Right lobe of liver (tissue), 6 donors: ENCODE results near the gene ADAM11. TPM values are rescaled to one million over a fixed set of nuclear protein-coding genes. Genes with fewer than 3 reads are reported as not detected.
"Not testable (repeated sequence)": the region's sequence is repeated elsewhere in the genome, so short reads cannot be mapped to it uniquely, and the experiment has no call there.

Source experiments
- ATAC-seq, 4 donors: fragments of 200-7000 bp; cut with Tn5 transposase; one replicate each; pipeline ENCODE4 v1.9.1; 2020; ENCODE audit warnings: mild to moderate bottlenecking in 4 of 4, moderate library complexity in 4 of 4
- DNase-seq, 3 donors: peaks; one replicate each; pipeline ENCODE4 v3.0.0-alpha.2; 2020
- H3K27ac ChIP-seq, 3 donors: fragments of 200-600 bp; one replicate each; pipeline ENCODE4 v1.8.0; 2022
- H3K27me3 ChIP-seq, 2 donors: fragments of 200-600 bp; one replicate each; pipeline ENCODE4 v1.8.0; 2022
- H3K36me3 ChIP-seq, 4 donors: fragments of 200-600 bp; sonication (generic) in 1 of 4; one replicate each; pipeline versions ENCODE4 v1.5.1 to v1.8.0; 2017 to 2022; ENCODE audit warnings: control low read depth in 1 of 4
- H3K4me1 ChIP-seq, 4 donors: fragments of 200-600 bp; sonication (generic) in 1 of 4; one replicate each; pipeline versions ENCODE4 v1.5.1 to v1.8.0; 2017 to 2022; ENCODE audit warnings: control low read depth in 1 of 4
- H3K4me3 ChIP-seq, 3 donors: fragments of 200-600 bp; one replicate each; pipeline ENCODE4 v1.8.0; 2022
- H3K9me3 ChIP-seq, 4 donors: fragments of 200-600 bp; sonication (generic) in 1 of 4; one replicate each; pipeline versions ENCODE4 v1.5.1 to v1.8.0; 2017 to 2022; ENCODE audit warnings: control low read depth in 1 of 4
- POLR2A ChIP-seq: fragments of 450-650 bp; IDR thresholded peaks from one replicate; pipeline ENCODE4 v1.6.1; 2017; ENCODE audit warnings: antibody characterized with exemption, mild to moderate bottlenecking
- WGBS: methylation state at CpG from one replicate; pipeline ENCODE4 v1.1.6; 2018; ENCODE audit warnings: low coverage, low lambda C conversion rate; ENCODE audit not compliant: insufficient coverage; ENCODE audit errors: missing lambda C conversion rate; 5-methylcytosine and 5-hydroxymethylcytosine counted together
- intact Hi-C, 2 donors: fragments of 100-400 bp; cut with DNase I; formaldehyde crosslinking; loops; one replicate each; pipeline versions ENCODE4 v1.11.2 to v1.14.1; 2022
- total RNA-seq, 6 experiments: library from RNA; depleted of rRNA in 2 of 6; stranded (reverse); fragments of >200 nt in 2 of 6; fragmentation: NEBNext Ultra II Directional in 3 of 6; extraction: Animal tissue kit (Norgen Biotek cat#: 25700) in 3 of 6; gene quantifications; one replicate each; pipeline versions ENCODE4 v1.1.0 to v1.2.4, GENCODE V29; 2016 to 2023
- TF ChIP-seq, protein P1 (sequence below), 4 donors: fragments of 200-600 bp in 3 of 4; fragments of 450-650 bp in 1 of 4; IDR thresholded peaks; one replicate each; pipeline versions ENCODE4 v1.5.1 to v1.8.0; 2016 to 2022; ENCODE audit warnings: antibody characterized with exemption in 4 of 4, mild to moderate bottlenecking in 2 of 4
- donor health status: DM: no; HTN: yes; CAD: no.
- donor health status: DM: no; HTN: no; CAD: no.
- donor health status: DM: no; HTN: no; CAD: no.
- donor health status: DM: no; HTN: yes; CAD: no.
- donor health status: DM: no; HTN: yes; CAD: no.

Gene ADAM11
- total RNA-seq, 6 experiments from 2014 or later: 0.04 to 0.12 (median 0.08) TPM; not detected in 2

DNA sequence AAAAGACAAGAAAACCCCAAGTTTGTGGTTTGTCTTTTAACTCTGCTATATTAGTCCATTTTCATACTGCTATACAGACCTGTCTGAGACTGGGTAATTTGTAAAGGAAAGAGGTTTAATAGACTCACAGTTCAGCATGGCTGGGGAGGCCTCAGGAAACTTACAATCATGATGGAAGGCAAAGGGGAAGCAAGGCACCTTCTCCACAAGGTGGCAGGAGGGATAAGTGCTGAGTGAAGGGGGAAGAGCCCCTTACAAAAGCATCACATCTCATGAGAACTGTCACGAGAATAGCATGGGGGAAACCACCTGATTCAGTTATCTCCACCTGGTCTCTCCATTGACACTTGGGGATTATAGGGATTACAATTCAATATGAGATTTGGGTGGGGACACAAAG lies 13.5 kb upstream of the ADAM11 start:
- ATAC-seq (no peak), DNase-seq (no peak)
- no peak for TF ChIP-seq POLR2A
- TF ChIP-seq, protein P1, sequence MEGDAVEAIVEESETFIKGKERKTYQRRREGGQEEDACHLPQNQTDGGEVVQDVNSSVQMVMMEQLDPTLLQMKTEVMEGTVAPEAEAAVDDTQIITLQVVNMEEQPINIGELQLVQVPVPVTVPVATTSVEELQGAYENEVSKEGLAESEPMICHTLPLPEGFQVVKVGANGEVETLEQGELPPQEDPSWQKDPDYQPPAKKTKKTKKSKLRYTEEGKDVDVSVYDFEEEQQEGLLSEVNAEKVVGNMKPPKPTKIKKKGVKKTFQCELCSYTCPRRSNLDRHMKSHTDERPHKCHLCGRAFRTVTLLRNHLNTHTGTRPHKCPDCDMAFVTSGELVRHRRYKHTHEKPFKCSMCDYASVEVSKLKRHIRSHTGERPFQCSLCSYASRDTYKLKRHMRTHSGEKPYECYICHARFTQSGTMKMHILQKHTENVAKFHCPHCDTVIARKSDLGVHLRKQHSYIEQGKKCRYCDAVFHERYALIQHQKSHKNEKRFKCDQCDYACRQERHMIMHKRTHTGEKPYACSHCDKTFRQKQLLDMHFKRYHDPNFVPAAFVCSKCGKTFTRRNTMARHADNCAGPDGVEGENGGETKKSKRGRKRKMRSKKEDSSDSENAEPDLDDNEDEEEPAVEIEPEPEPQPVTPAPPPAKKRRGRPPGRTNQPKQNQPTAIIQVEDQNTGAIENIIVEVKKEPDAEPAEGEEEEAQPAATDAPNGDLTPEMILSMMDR (IDR thresholded peaks at IDR 0.05): no peak
- Histone ChIP-seq H3K4me1 (no peaks in the 10 kb centered on the region), H3K36me3 (no peaks in the 10 kb centered on the region), H3K9me3 (no peaks in the 10 kb centered on the region), H3K27me3 (no peaks in the 10 kb centered on the region), H3K27ac (no peak overlapping the region), H3K4me3 (no peak overlapping the region)
- 40% methylated on average over 1 of the region's 1 CpG for WGBS
- intact Hi-C loops: no loop called here

DNA sequence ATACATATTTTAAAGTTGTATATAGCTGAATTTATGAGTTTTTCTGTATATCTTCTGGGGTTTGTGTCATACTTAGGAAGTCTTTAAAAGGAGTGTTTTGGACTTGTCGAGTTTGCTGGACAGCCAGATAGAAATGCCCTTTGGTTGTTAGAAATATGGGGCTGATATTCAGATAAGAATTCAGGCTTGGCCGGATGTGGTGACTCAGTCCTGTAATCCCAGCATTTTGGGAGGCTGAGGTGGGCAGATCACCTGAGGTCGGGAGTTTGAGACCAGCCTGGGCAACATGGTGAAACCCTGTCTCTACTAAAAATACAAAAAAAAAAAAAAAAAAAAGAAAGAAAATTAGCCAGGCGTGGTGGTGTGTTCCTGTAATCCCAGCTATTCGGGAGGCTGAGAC lies 13.1 kb upstream of the ADAM11 start:
- H3K36me3 ChIP-seq, H3K27ac ChIP-seq, H3K27me3 ChIP-seq, DNase-seq, ATAC-seq, H3K9me3 ChIP-seq, intact Hi-C loops, H3K4me1 ChIP-seq, H3K4me3 ChIP-seq: not testable (repeated sequence)
- WGBS: 84% methylated on average over 4 of the region's 5 CpGs

DNA sequence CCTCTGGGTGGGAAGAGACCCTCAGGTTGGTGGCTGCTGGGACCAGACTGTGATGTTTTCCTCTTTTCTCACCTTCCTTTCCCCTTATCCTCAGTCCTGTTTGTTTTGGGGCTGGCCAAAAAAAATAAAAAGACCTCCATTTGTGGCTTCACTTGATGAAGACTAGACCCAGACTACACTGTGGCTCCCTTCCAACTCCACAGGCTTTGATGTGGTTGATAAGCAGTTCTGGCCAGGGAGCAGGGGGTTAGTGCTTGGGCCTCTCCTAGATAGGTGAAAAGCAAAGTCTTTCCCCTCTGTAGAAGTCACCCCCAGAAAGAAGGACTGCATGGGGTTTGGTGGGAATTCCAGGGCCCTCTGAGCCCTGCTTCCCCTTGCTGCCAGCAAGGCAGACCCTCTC lies 11.2 kb upstream of the ADAM11 start:
- intact Hi-C loops: no loop called here
- ATAC-seq (no peak), DNase-seq (no peak)
- no peak overlapping the region for H3K4me3 ChIP-seq
- H3K4me1 ChIP-seq: no peaks in the 10 kb centered on the region
- H3K9me3 ChIP-seq: no peaks in the 10 kb centered on the region
- no peaks in the 10 kb centered on the region for H3K27me3 ChIP-seq
- H3K36me3 ChIP-seq: no peaks in the 10 kb centered on the region
- H3K27ac ChIP-seq: no peak overlapping the region
- no peak for TF ChIP-seq POLR2A
- TF ChIP-seq, protein P1 (IDR thresholded peaks at IDR 0.05): no peak

DNA sequence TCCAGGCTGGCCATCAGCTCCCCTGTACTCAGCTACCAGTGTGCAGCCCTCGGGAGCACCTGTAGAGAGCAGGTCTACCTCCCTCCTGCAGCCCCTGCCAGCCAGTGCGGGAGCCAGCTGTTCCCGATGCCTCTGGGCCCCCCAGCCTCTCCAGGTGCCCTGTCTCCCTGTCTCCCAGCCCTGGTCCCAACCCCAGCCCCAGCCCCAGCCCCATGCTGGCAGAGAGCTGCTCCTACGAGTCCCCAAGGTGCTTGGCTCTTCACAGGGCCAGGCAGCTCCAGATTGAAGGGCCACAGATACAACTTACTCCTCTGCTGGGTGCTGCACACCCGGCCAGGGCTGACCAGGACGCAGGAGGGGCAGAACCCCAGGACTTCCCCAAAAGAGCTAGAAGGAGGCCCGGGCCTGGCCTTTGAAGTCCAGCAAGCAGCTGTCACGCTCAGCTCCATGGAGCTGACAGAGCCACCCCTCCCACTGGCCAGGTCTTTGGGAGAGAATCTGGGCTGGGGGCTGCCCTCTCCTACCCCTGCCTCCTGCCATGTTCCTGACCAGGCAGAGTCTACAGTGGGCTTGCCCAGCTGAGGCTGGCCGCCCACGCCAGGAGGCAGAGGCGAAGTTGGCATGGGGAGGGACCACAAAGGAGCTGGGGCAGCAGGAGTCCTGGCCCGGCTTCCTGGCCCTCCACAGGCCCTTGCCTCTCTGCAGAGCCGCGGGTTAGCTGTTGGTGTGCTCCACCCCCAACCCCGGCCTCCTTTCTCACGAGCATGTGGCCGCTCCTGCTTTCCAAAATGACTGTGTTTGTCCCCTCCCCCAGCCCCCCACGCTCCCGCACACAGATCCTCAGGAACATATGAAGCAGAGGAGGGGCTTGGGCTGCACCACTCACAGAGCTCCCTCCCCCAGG lies 9.5 kb upstream of the ADAM11 start:
- 100% methylated on average over 3 of the region's 19 CpGs for WGBS
- no peaks in the 10 kb centered on the region for H3K27me3 ChIP-seq
- TF ChIP-seq POLR2A: no peak
- TF ChIP-seq, protein P1 (IDR thresholded peaks at IDR 0.05): no peak
- no peak for DNase-seq
- no peak overlapping the region for H3K27ac ChIP-seq
- intact Hi-C loops: no loop called here
- no peaks in the 10 kb centered on the region for H3K9me3 ChIP-seq
- H3K4me3 ChIP-seq: no peak overlapping the region
- H3K4me1 ChIP-seq: no peaks in the 10 kb centered on the region
- ATAC-seq: no peak
- H3K36me3 ChIP-seq: no peaks in the 10 kb centered on the region

DNA sequence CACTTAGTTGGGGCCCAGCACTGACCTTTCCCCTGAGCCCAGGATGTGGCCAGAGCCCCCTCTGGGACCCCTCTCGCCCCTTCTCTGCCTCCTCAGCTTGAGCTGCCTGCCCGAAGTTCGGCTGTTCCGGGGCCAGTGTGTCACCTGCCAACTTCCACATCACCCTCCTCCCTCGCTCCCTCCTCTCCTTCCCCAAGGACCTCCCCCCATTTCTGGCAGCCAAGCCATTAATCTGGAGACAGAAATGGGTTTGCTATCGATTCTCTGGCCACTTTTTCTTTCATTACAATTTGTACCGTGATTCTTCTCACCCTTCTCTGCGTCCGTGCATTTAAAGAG lies 8.8 kb upstream of the ADAM11 start:
- H3K27me3 ChIP-seq: no peaks in the 10 kb centered on the region
- DNase-seq (no peak), ATAC-seq (no peak)
- H3K4me1 ChIP-seq: no peaks in the 10 kb centered on the region
- 69% methylated on average over 7 of the region's 9 CpGs for WGBS
- H3K4me3 ChIP-seq: no peak overlapping the region
- H3K27ac ChIP-seq: no peak overlapping the region
- no peaks in the 10 kb centered on the region for H3K36me3 ChIP-seq
- no peaks in the 10 kb centered on the region for H3K9me3 ChIP-seq
- TF ChIP-seq, protein P1 (IDR thresholded peaks at IDR 0.05): no peak
- no peak for TF ChIP-seq POLR2A
- intact Hi-C loops: no loop called here
